Posterior vena cava (tissue), 2 donors: ENCODE results near the gene CDK9. TPM values are rescaled to one million over a fixed set of nuclear protein-coding genes. Genes with fewer than 3 reads are reported as not detected.
A peak's percentile ranks its signal among the peaks of the same experiment; 100 is the strongest.
"Not testable (repeated sequence)": the region's sequence is repeated elsewhere in the genome, so short reads cannot be mapped to it uniquely, and the experiment has no call there.

Source experiments
- DNase-seq: peaks from one replicate; pipeline ENCODE4 v3.0.0-alpha.2; 2020; ENCODE audit warnings: low spot score
- intact Hi-C, 2 donors: fragments of 100-400 bp; cut with DNase I; formaldehyde crosslinking; loops; one replicate each; pipeline versions ENCODE4 v1.14.1 to v1.14.2; 2022 to 2023
- total RNA-seq, 2 donors: library from RNA; stranded (reverse); fragmentation: NEBNext Ultra II Directional; extraction: Animal tissue kit (Norgen Biotek cat#: 25700); gene quantifications; one replicate each; pipeline ENCODE4 v1.2.1, GENCODE V29; 2021
- donor health status: DM: yes; HTN: yes; CAD: no.
- donor health status: DM: yes; HTN: yes; CAD: no.

Gene CDK9
- total RNA-seq, 2 donors from 2014 or later, result 56.5 to 71.0 TPM

DNA sequence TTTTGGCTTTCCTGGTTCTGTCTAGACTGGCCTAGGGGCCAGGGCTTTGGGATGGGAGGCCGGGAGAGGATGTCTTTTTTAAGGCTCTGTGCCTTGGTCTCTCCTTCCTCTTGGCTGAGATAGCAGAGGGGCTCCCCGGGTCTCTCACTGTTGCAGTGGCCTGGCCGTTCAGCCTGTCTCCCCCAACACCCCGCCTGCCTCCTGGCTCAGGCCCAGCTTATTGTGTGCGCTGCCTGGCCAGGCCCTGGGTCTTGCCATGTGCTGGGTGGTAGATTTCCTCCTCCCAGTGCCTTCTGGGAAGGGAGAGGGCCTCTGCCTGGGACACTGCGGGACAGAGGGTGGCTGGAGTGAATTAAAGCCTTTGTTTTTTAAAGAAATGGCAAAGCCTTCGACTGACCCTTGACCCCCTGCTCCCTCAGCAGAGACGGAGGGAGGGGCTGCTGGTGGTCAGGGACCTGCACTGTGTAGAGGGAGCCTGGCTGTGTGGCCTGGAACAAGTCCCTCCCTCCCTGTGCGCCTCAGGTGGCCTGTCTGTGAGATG, 27.9 kb downstream of the CDK9 start:
- intact Hi-C loops, result no loop called here

GRCh38 chr9:127814619-127815511, 29.0 kb downstream of the CDK9 start:
- DNase-seq, result no peak
- intact Hi-C loops, result no loop called here

More for the DNA sequence above, 27.9 kb downstream of the CDK9 start:
- DNase-seq, result no peak

DNA sequence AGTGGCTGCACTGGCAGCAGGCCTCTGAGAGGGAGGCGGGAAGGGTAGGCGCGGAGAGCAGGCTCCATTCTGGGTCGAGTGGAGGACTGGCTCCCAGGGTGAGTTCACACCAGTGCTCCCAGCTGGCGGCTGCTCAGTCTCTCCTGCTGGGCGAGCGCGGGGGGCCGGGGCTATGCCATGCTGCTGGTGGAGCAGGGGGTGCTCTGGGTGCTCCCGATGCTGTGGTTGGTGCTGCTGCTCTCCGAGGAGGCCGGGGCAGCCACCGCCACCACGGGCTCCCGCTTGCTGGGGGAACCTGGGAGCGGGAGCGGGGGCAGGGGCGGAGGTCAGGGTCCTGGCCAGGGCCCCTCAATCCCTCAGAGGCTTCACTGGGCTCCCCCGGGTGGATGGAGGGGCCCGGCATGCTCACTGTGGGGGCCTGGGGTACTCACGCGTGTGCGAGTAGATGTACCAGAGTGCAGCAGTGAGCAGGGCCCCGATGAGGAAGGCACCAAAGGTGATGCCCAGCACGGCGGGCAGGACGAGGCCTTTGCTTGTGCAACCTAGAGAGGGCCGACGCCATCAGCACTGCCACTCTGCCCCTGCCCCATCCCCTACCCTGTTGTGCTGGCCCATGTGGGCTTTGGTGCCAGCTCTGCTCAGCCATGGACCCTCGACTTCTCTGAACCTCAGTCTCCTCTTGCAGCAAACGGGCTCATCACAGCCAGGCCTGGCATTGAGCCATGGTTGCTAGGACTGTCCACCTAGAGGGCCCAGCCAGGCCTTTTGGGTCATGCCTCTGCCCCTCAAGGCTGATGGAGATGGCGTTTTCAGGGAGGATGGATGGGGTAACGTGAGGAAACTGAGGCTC, 29.9 kb downstream of the CDK9 start:
- intact Hi-C loops, result no loop called here

DNA sequence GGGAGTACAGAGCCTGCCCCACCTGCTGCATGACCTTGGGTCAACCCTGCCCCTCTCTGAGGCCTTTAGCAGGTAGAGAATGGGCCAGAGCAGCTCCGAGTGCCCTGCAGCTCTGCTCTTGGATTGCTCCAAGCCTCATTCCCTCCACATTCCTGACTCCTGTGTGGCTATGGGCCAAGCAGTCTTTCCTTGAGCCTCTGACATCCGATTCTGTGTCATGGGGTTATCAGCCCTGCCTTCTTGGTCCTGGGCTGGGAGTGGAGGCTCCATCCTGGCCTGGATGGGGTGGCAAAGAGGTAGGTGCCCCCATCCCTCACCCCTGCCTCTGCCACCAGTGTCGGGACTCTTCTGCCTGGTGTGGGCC, 30.5 kb downstream of the CDK9 start:
- no peak for DNase-seq
- intact Hi-C loops, result no loop called here

More for the DNA sequence above, 29.9 kb downstream of the CDK9 start:
- DNase-seq, result no peak

DNA sequence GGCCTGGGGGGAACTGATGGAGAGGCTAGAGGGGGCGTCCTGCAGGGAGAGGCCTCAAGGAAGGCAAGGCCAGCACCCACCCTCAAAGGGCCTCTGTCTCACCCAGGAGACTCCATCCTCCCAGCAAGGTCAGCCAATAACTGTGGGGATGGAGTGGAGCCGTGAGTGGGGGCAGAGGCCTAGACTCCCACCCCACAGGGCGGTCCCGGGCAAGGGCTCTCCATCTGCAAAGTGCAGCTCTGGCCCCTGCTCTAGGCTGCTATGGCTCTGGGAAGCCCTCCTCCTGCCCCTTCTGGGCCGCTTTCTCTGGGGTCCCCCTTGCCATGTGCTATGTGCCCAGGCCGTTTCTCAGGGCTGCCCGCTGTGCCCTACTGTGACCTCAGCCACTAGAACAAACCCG, 30.9 kb downstream of the CDK9 start:
- no peak for DNase-seq
- intact Hi-C loops, result no loop called here

GRCh38 chr9:127817881-127818434, 32.1 kb downstream of the CDK9 start:
- intact Hi-C loops, result no loop called here
- DNase-seq, result no peak

DNA sequence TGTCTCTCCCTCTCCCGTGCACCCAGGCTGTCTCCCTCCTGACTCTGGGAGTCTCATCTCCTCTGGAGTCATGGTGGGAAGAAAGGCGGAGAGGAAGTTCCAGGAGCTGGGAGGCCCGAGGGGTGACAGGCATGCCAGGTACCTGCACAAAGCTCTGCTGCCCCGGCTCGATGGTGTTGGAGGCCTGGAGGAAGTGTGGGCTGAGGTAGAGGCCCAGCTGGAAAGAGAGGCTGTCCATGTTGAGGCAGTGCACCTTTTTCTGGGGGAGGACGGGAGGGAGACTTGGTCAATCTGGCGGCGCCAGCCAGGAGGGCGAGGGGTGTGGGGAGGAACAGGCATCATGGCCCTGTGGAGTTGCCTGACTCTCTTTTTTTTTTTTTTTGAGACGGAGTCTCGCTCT, 32.7 kb downstream of the CDK9 start:
- intact Hi-C loops, result no loop called here
- no peak for DNase-seq

DNA sequence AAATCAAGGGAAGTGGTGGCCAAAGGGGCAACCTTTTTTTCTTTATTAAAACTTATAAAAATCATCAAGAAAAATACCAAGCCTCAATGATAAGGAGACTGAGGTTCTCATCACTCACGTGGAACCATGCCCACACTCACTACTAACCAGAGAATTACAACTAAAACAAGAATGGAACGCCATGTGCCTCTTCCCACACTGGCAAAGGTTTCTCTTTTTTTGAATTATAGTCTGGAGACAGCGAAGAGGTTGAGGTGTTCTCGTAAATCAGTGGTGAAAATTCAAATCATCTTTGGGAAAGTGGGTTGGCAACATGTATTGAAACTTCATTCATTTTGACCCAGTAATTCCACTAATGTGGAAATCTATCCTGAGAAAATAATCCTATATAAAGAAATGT, 36.3 kb downstream of the CDK9 start:
- intact Hi-C loops, result no loop called here

DNA sequence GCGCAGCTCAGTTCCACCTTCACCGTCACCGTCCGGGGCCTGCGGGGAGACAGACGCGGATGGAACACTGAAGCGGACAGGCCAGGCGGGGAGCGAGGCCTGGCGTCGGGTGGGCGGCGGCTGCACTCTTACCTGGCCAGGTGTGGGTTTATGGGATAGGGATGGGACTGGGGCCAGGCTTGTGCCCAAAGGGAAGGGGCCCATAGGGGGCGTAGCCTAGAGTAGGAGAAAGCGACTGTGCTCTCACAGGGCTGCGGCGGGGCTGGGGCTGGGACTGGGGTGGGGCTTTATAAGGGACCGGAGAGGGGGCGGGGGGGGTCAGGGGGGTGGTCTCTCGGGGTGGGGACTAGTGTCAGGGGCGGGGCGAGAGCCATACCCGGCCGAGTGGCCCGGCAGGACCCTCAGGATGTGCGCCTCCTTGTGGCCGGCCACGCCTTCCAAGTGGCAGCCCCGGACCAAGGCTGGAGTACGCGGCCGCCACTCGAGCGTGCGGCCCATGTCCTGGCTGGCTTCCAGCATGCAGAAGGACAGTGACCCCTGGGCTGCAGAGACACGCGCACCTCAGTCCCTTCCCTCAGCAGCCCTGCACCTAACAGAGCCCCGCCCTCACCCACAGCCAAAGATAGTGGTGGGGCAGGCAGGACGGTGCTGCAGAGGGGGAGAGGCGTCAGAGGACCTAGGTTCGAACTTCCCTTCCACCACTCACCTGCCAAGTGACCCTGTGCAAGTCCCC, 39.7 kb downstream of the CDK9 start:
- intact Hi-C loops, result loop anchor here (2.0 kb wide), 2 partner anchors 13 to 39 kb away; no protein-coding TSS in a partner anchor
- DNase-seq, result no peak

More for the DNA sequence above, 36.3 kb downstream of the CDK9 start:
- DNase-seq, result no peak

DNA sequence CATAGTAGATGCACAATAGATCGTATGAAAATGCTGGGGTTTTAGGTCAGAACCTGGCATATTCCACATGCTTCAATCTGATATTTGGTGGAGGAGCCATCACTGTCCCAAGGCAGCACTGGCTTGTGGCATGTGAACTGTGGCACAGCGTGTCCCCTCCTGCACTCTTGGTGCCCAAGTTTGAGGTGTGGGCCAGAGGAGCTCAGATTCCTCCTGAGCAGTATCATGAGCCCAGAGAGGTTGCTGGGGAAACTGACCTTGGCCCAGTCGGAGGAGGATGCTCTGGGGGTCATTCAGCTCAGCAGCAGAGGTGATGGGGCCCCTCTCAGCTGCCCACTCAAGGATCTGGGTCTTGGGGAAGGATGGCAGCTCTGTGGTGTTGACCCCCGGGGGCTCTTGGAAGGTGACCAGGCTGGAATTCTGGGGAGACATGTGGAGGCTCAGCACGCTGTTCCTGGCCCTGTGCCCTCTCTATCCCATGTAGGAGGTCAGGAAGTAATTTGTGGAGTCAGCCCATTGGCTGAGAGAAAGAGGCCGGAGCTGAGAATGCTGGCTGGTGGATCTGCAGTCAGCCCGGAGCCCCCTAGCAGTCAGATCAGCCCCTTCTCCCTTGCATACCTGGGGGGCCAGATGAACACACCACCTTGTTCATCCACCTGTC, 40.5 kb downstream of the CDK9 start:
- DNase-seq, result no peak
- intact Hi-C loops, result loop anchor here in 1 of 2 donors (2.0 kb wide), 1 partner anchor 38 kb away; no protein-coding TSS in a partner anchor

DNA sequence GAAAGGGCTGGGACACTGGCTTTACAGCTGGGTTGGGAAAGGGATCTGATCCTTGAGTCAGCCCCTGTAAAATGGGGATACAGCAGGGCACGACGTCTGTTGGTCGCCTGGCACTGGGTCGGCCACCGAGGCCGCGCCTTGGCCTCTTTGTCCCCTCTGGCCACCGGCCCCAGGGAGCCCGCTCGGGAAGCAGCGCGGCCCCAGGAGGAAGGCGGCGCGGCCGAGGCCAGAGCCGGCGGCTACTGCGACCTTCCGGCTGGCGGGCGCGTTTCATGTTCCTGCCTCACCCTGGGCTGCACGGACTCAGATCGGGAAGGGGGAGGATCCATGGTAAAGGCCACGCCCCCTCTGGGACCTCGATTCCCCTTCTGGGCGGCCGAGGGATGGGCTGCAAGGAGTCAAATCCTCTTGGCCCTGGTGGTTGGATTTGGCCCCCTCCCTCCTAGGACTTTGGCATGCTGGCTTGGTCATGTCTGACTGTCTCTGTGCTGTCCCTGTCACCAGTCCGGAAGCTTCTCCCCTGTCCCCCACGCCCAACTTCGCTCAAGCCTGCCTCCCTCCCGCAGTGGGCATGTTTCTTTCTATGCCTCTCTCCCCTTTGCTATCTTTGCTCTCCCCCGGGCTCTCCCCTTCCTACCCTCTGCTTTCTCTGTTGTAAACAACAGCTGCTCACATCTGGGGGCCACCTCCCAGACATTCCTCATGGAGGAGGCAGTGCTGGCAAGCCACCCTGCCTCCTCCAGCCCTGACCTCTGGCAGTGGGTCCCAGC, 42.6 kb downstream of the CDK9 start:
- DNase-seq, result peak; percentile 97
- intact Hi-C loops, result no loop called here

- DNase-seq, result no peak
- intact Hi-C loops, result no loop called here
Observed at GRCh38 chr9:127829205-127829906, 43.5 kb downstream of the CDK9 start.

DNA sequence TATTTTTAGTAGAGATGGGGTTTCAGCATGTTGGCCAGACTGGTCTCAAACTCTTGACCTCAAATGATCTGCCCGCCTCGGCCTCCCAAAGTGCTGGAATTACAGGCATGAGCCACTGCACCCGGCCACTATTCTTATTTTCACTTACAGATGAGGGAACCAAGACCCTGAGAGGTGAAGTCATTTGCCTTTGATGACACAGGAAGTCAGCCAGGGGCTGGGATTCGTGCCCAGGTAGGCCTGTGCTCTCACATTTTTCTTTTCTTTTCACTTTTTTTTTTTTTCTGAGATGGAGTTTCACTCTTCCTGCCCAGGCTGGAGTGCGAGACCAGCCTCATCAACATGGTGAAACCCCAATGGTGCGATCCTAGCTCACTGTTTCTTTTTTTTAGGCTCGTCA, 46.4 kb downstream of the CDK9 start:
- no peak for DNase-seq
- intact Hi-C loops, result no loop called here

GRCh38 chr9:127833555-127833954, 47.7 kb downstream of the CDK9 start:
- no peak for DNase-seq
- intact Hi-C loops, result no loop called here

- DNase-seq, result peak; percentile 91
- intact Hi-C loops, result loop anchor here in 1 of 2 donors (2.0 kb wide), 1 partner anchor 19 kb away; the partner anchor contains the start of gene ENG
Observed at GRCh38 chr9:127835991-127836516, 50.2 kb downstream of the CDK9 start.

DNA sequence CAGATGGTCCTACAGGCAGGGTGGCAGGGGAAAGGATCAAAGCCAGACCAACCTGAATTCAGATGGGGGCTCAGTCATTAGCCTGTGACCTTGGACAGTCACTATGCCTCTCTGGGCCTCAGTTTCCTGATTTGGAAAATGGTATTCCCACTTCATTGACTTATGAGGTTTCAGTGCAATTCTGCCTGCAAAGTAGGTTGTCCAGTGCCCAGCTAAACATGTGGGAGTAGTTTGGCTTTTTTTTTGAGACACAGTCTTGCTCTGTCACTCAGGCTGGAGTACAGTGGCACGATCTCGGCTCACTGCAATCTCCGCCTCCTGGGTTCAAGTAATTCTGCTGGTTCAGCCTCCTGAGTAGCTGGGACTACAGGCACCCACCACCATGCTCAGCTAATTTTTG, 50.7 kb downstream of the CDK9 start:
- intact Hi-C loops, DNase-seq: not testable (repeated sequence)

GRCh38 chr9:127837346-127837745, 51.5 kb downstream of the CDK9 start:
- no peak for DNase-seq
- intact Hi-C loops, result no loop called here
